ENCODE results near the gene PRH2. TPM values are rescaled to one million over a fixed set of nuclear protein-coding genes. Genes with fewer than 3 reads are reported as not detected.

PRH2 gene
- 0.30 TPM in 1 of 2 replicates, not detected in the other for total RNA-seq

DNA sequence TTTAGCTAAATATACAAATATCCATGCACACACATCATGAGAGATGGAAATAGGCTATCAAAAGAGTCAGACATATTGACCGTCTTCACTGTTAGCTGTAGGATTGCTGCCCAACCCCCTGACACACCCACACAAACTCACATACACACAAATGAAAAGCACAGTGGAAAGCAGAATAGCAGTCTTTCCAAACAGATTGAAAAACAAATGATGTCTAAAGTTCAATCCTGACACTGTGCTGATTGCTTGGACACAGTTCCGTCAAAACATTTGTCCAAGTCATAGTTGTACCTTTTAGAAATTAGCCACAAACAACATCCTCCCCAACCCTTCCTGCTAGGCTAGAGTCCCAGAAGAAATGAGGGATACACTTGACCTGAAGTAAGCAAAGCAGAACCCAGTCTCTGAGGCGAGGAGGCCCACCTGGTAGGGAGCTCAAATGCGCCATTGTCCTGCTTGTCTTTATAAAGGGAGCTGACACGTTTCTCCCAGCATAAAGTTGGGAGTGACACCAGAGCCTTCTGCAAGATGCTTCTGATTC, at the start of gene PRH2:
Gene PRH2 (plus strand): TSS at position 491 of the 541 bp plus-strand sequence. CDS start 38 bp downstream, at position 529.

DNA sequence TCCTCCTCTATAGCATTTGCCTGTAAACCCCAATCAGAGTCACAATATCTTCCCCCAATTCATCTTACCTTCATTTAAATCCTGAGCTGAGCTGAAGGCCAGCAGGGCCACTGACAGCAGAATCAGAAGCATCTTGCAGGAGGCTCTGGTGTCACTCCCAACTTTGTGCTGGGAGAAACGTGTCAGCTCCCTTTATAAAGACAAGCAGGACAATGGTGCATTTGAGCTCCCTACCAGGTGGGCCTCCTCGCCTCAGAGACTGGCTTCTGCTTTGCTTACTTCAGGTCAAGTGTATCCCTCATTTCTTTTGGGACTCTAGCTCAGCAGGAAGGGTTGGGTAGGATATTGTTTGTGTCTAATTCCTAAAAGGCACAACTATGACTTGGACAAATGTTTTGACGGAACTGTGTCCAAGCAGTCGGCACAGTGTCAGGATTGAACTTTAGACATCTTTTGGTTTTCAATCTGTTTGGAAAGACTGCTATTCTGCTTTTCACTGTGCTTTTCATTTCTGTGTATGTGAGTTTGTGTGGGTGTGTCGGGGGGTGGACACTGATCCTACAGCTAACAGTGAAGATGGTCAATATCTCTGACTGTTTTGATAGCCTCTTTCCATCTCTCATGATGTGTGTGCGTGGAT, 44.8 kb upstream of the PRH2 start, which contains the start of gene PRH1:
Gene PRH1 (minus strand): TSS at position 170 of the 640 bp plus-strand sequence. CDS start 38 bp downstream, at position 132.

DNA sequence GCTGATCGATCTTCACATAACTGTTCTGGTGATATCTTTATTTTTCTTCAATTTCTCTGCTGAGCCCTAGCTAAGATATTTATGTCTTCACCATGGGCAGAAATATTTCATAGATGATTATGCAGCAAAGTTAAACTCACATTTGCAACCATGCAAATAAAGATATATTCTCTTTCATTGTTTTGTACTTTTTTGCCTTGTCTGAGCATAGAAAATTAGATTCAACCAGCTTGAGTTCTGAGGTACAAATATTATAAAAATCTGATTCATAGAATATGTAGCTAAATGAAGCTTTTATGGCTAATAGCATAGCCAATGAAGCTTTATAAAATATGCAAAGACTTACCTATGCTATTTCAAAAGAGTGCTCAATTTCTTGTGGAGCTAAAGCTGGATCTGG, 19.6 kb upstream of the PRH2 start, which contains the start of gene TAS2R13:
Gene TAS2R13 (minus strand): TSS at position 101 of the 400 bp plus-strand sequence. CDS start 264 bp downstream, outside the sequence.

DNA sequence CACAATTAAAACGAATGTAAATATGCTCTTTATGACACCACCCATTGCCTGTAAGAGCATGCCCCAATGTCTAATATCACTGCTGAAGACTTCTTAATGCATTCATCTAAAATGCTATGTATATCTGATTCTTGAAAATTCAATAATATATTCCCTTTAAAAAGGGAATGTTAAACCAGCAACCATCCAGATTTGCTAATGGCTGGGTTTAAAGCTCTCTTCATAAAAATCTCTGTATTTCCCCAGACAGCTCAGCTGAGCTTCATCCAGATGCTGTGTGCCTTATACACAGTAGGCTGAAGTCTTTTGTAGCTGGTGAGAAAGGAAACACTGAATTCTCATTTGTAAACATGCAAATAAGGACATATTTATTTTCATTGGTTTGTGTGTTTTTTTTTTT, 10.1 kb downstream of the PRH2 start, which contains the start of gene TAS2R14:
Gene TAS2R14 (minus strand): TSS at position 101 of the 400 bp plus-strand sequence. CDS start 56 bp downstream, at position 45.

Other genes with a start within 250 kb of the PRH2 start
- gene YBX3, start 205.9 kb upstream of the PRH2 start, total RNA-seq = 199 and 200 TPM in 2 replicates
- not detected in 2 replicates for gene TAS2R7, start 126.6 kb upstream of the PRH2 start, total RNA-seq
- gene TAS2R8, start 122.0 kb upstream of the PRH2 start, total RNA-seq = not detected in 2 replicates
- gene TAS2R9, start 119.1 kb upstream of the PRH2 start, total RNA-seq = not detected in 2 replicates
- 0.67 TPM in 1 of 2 replicates, not detected in the other for gene TAS2R10, start 102.9 kb upstream of the PRH2 start, total RNA-seq
- gene PRR4, start 79.8 kb upstream of the PRH2 start, total RNA-seq = 0.34 and 1.3 TPM in 2 replicates
- 8.8 and 9.2 TPM in 2 replicates for gene PRH1, start 45.0 kb upstream of the PRH2 start, total RNA-seq
- 0.15 and 0.17 TPM in 2 replicates for gene TAS2R13, start 19.7 kb upstream of the PRH2 start, total RNA-seq
- gene TAS2R14, start 10.0 kb downstream of the PRH2 start, total RNA-seq = 0.15 and 1.0 TPM in 2 replicates
- not detected in 2 replicates for gene TAS2R50, start 57.7 kb downstream of the PRH2 start, total RNA-seq
- under 0.01 TPM in 1 of 2 replicates, not detected in the other for gene TAS2R20, start 69.1 kb downstream of the PRH2 start, total RNA-seq
- gene TAS2R19, start 93.4 kb downstream of the PRH2 start, total RNA-seq = 0.30 TPM in 1 of 2 replicates, not detected in the other
- 0.15 and 0.17 TPM in 2 replicates for gene TAS2R31, start 102.2 kb downstream of the PRH2 start, total RNA-seq
- not detected in 2 replicates for gene TAS2R46, start 133.1 kb downstream of the PRH2 start, total RNA-seq
- gene TAS2R43, start 163.1 kb downstream of the PRH2 start, total RNA-seq = 0.15 TPM in 1 of 2 replicates, not detected in the other
- gene TAS2R30, start 205.4 kb downstream of the PRH2 start, total RNA-seq = under 0.01 TPM in 1 of 2 replicates, not detected in the other
- gene SMIM10L1, start 242.0 kb downstream of the PRH2 start, total RNA-seq = 5.5 and 5.7 TPM in 2 replicates